ENCODE results near the gene TXNL1.
"Not testable (repeated sequence)": the region's sequence is repeated elsewhere in the genome, so short reads cannot be mapped to it uniquely, and the experiment has no call there.

Gene TXNL1

DNA sequence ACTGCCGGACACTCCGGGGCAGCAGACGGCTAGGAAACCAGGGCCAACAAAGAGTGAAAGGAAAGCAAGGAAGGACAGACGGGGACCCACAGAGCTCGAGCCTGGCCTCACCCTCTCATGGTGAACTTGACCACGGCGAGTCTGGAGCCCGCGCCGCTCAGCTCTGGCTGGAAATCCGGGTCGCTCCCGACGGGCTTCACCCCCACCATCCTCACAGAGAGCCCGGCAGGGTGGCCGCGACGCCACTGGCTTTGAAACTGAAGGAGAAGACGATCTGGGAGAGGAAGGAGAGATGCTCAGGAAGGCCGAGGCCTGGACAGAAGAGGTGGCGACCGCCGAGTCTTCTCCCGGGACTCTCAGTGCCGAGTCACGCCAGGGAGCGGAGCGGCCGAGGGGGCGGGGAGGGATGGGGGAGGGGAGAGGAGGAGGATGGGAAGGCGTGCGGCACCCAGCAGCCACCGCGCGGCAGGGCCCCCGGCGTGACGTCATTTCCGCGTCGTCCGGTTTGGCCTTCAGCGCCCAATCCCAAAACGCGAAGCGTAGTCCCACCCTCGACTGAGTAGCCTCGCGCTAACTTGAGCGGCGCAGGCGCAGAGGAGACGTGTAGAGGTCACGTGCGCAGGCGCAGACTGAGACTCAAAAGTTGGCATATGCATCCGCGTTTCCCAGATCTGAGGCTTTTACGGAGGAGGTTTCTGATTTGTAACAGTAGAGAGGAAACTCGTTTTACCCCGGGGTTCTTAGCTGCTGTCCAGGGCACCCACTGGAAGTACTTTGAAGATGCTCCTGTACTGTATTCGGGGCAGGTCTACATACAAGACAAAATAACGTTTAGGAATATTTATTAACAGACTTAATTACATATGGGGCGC, at the start of gene TXNL1:
Gene TXNL1, minus strand, starts transcription at position 361 of the 872 bp plus-strand sequence. Its CDS starts 152 bp downstream, at position 209.
- DNase-seq (ENCODE audit: low read depth) = peak; percentile 100

DNA sequence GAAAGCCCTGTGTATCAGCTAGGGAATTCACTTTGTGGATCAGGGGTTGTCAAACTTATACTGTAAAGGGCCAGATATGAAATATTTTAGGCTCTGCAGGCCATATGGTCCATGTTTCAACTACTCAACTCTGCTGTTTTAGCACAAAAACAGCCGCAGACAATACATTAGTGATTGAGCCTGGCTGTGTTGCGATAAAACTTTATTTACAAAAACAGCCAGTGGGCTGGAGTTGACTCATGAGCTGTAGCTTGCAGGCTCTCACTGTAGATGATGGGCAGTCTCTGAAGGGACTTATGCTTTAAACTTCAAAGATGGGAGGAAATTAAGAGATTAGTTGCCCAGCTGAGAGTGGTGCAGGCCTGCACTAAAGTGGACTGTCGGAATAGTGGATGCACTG, 45.9 kb upstream of the TXNL1 start:
- DNase-seq (ENCODE audit: low read depth) = no peak

DNA sequence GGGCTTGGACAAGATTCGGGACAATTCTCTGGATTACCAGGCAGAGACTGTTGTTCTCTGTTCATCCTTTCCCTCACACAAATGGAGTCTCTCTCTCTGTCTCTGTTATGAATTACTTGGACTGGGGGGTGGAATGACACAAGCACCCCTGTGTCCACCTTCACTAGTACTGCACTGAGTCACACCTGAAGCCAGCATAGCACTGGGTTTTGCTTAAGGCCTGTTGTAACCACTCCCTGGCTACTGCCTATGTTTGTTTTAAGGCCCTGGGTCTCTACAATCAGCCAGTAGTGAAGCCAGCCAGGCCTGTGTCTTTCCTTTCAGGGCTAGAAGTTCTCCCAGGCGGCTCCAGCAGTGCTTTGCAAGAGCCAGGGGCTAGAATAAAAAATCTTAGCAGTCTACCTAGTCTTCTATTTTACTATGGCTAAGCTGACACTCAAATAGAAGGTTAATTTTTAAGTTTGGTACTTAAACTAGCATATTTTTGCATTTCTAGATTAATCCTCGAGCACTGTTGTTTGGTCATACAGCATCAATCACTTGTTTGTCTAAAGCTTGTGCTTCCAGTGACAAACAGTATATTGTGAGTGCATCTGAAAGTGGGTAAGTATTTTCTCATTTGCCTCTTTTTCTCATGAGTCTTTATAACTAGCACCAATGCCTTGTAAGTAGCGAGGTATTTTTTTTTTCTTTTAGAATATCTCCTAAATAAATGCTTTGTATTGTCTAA, 40.6 kb upstream of the TXNL1 start:
- no peak for DNase-seq (ENCODE audit: low read depth)

DNA sequence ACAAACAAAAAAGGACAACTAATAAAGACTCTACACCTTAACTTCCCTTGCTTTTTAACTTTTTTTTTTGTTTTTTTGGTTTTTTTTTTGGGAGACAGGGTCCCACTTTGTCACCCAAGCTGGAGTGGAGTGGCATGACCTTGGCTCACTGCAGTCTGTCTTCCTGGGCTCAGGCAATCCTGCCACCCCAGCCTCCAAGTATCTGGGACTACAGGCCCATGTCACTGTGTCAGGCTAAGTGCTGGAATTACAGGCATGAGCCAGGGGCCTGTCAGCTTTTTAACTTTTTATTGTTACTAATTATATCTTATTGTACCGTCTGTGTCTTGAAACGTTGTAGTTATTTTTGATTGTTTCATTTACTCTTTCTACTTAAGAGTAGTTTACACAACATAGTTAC, 38.2 kb upstream of the TXNL1 start:
- DNase-seq (ENCODE audit: low read depth) = no peak

DNA sequence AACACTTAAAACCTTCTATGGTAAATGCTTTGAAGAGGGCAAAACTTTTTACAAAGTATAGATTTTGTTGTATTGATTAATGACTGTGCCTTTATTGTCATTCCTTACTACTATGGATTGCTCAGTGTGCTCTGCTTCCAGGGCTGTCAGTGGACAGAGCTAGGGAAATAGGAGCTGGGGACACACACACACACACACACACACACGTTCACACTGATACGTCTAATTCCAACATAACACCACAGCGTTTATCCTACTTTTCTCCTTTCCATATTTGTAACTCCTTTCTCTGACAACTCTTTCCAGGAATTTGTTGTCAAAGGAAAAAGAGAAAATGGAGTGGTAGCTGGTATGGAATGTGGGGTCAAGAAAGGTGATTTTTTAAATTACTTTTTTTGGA, 34.6 kb upstream of the TXNL1 start:
- no peak for DNase-seq (ENCODE audit: low read depth)

DNA sequence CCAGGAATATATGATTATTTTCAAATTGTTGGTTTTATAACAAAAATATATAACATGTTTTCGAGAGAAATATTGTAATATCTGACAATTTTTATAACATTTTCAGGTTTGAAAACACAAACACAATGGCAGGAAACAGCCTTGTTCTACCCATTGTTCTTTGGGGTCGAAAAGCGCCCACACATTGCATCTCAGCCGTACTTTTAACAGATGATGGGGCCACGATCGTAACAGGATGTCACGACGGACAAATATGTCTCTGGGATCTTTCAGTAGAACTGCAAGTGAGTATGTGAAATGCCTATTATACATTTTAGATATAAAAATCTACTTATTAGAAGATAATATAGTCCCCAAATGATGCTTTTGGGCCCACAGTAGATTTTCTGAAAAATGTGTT, 34.0 kb upstream of the TXNL1 start:
- no peak for DNase-seq (ENCODE audit: low read depth)

DNA sequence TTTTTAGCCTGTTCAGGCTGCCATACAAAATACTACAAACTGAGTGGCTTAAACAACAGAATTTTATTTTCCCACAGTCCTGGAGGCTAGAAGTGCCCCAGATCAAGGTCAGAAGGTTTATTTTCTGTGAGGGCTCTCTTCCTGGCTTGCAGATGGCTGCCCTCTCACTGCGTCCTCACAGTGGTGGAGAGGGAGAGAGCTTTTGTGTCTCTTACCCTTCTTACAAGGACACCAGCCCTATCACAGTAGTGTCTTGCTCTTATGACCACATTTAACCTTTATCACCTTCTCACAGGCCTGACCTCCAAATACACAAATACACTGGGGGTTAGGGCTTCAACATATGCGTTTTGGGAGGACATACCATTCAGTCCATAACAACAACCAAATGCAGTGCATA, 24.5 kb upstream of the TXNL1 start:
- DNase-seq (ENCODE audit: low read depth) = no peak

DNA sequence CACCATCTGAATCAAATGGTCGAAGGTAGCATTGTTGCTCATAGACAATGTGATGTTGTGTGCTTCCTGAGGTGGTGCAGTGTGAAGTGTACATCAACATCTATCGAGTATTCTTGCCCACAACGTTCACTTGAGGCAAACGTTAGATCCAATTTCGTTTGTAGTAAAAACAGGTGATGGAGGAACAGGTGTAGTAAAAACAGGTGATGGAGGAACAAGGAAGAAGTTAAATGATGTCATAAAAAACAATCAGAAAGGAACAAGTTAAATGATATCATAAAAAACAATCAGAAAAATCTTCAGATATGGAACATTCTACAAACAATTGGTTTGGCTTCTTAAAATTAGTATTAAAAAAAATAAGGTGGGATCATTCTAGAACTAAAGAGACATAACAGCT, 24.1 kb upstream of the TXNL1 start:
- DNase-seq (ENCODE audit: low read depth) = no peak

DNA sequence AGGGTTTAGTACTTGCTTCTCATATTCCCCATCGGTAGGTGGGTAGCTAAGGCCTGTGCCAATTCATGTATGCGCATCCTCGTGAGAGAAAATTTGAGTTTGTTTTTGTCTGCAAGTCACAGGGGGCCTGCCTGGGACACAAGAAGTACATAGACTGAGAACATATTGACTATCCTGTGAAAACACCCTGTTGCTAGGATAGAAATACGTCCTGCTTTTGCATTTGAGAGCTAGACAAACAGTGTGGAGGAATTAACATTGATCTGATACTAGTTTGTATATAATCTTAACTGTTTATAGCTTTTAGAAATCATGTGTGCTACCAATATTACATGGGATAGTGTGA, 23.6 kb upstream of the TXNL1 start:
- DNase-seq (ENCODE audit: low read depth) = no peak

DNA sequence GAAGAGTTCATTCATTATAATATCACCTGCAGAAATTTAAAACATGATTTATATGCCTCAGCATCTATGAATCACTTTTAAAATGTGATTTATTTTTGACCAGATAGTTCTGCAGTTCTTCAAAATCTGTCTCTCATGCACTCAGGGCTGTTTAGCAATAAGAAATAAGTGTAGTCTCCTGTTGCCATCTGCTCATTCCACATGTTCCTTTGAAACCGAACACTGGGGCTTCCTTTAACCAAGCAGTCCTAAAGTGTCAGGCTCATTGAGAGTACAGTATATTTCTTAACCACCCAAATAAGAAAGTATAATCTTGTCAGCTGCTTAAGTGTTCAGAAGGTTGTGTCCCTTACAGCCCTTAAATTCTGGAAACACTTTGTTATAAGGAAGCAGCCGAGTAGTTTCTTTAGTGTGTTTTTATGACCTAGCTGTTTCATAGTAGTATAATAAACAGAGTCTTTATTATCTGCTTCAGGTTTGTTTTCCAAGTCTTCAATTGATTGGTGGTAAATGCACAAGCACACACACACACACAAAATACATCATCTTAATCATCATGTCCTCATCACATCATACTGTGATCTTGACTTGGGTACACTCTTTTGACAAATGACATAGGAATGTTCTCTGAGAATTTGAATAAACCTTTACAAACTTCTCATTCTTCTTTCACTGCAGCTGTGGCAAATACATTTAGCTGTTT, 23.1 kb upstream of the TXNL1 start:
- DNase-seq (ENCODE audit: low read depth) = no peak

DNA sequence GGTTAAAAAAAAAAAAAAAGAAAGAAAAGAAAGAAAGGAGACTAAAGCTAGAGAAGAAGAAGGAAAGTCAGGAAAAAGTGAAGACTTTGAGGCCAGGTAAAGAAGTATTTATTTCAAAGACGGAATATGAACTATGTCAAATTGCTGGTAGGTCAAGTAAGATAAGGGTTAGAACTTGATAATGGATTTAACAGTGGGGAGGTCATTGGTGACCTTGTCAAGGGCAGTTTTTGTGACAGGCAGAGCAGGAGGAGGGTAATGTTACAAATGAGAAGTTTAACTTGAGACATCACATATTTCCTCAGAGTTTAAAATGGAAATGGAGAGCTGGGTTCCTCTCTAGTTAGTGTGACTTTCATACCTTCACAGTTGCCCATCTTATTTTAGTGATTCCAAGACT, 22.3 kb upstream of the TXNL1 start:
- no peak for DNase-seq (ENCODE audit: low read depth)

DNA sequence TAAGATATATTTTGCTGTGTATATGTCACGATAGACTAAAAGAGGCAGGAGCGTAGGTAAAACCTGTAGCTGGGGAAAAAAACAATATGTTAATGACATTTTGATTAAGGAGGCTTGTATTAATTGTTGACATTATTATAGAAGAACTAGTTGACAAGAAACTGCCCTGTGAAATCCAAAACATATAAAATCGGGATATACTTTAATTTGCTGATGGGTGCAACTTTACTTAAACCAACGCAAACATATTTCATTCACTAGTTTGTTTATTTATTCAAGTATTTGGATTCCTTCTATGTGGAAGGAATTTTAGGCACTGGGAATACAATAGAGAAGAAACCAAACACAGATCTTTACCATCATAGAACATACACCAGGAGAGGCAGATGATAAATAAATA, 20.7 kb upstream of the TXNL1 start:
- no peak for DNase-seq (ENCODE audit: low read depth)

DNA sequence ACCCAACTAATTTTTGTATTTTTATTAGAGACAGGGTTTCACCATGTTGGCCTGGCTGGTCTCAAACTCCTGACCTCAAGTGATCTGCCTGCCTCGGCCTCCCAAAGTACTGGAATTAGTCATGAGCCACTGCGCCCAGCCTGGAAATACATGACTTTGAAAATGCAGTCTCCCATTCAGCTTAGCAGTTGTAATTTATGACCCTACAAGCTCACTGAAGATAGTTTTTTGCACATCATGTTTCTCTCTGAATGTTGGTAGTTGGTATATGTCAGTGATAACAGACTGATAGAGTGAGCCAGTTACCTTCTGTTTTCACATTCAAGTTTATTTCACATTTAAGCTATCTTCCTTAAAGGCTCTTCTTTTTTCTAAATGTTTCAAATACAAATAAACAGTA, 19.9 kb upstream of the TXNL1 start:
- DNase-seq (ENCODE audit: low read depth) = no peak

DNA sequence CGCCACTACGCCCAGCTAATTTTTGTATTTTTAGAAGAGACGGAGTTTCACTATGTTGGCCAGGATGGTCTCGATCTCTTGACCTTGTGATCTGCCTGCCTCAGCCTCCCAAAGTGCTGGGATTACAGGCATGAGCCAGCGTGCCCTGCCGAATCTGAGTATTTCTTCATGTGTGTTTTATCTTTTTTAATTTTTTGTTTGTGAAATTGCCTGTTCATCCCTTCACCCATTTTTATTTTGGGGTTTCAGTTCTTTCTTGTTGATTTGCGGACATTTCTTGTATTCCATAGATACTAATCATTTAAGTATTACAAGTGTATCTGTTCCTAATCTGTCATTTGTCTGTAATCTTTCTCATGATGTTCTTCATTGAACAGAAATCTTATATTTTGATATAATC, 15.9 kb upstream of the TXNL1 start:
- not testable (repeated sequence) for DNase-seq (ENCODE audit: low read depth)

DNA sequence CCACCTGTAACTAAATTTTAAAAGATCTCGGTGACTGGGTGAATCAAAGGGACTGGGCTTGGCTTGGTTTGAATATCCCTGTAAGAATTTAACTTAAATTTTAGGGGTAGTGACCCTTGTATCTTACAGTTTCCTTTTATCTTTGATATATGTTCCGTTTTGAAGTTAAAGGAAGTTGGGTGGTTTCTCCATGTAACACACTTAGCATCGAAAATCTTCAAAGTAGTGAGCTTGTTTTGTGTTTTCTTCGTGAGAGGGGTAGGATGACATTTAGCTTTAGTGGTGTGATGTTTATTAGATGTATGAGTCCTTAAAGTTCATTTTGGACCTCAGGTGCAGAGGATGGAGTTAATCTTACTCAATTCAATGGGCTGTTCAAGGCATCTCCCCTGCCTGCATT, 14.4 kb upstream of the TXNL1 start:
- no peak for DNase-seq (ENCODE audit: low read depth)

DNA sequence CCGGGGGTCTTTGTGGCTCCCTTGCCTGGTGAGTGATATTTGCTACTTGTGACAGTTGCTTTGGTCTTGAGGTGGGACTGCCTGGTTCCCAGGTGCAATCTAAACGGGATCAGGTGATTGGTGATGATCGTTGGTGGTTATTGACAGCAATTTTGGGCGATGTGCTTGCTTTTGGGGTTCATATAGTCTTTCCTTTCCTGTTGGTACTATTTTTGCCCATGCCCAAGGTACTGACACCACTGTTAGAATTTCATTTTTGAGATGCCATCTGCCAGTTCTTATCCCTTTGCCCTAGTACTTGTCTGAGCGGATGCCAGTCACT, 13.3 kb upstream of the TXNL1 start:
- DNase-seq (ENCODE audit: low read depth) = no peak

DNA sequence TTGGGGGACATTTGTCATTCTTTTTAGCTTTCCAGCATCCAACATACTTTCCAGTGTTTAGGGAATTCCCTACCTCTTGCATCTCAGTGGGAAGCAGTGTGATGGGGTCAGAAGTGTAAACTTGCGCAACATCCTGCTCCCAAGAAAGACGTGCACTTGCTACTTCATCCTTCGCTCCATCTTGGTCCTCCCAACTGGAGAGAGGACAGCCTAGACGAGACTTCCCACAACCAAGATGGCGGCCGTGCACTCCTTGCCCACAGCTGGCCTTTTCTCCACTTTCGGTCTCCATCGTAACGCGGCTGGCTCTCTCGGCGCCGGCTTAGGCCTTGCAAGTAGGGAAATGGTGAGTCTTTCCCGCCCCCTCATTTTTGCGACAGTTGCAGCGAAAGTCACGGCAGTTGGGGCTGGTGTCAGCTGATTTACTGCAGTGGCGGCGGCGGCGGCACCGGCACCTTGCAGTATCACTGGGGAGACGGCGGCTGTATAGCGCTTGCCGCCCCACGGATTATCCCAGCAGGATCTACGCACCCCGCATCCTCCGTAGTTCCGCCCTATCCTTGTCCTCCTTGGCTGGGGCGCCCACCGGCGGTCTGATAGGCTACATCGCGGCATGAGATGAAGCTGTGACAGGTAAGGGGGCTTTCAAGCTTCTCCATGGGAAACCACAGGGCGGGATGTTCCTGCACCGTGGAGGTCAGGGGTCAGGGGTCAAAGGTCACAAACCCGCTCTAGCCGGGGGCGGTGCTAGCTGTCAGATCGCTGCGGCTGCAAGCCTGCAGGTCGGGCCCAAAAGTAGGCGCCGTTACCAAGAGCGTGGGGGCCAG, 12.8 kb upstream of the TXNL1 start, which contains the start of gene WDR7:
Gene WDR7, plus strand, starts transcription at position 416 of the 827 bp plus-strand sequence. CDS start 21,157 bp downstream, outside the sequence.
- DNase-seq (ENCODE audit: low read depth) = peak; percentile 95

DNA sequence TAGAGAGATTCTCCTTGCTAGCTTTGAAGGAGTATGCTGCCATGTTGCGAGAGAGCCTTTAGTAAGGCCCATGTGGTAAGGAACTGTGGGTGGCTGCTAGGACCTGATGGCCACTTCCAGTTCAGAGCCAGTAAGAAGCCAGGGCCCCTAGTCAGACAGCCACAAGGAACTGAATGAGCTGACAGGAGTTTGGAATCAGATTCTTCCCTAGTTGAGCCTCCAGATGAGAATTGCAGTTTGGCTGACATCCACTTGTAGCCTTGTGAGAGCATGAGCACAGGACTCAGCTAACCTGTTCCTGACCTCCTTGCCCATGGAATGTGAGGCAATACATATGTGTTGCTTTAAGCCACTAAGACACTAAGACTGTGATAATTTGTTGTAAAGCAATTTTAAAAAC, 11.6 kb upstream of the TXNL1 start:
- DNase-seq (ENCODE audit: low read depth) = no peak

DNA sequence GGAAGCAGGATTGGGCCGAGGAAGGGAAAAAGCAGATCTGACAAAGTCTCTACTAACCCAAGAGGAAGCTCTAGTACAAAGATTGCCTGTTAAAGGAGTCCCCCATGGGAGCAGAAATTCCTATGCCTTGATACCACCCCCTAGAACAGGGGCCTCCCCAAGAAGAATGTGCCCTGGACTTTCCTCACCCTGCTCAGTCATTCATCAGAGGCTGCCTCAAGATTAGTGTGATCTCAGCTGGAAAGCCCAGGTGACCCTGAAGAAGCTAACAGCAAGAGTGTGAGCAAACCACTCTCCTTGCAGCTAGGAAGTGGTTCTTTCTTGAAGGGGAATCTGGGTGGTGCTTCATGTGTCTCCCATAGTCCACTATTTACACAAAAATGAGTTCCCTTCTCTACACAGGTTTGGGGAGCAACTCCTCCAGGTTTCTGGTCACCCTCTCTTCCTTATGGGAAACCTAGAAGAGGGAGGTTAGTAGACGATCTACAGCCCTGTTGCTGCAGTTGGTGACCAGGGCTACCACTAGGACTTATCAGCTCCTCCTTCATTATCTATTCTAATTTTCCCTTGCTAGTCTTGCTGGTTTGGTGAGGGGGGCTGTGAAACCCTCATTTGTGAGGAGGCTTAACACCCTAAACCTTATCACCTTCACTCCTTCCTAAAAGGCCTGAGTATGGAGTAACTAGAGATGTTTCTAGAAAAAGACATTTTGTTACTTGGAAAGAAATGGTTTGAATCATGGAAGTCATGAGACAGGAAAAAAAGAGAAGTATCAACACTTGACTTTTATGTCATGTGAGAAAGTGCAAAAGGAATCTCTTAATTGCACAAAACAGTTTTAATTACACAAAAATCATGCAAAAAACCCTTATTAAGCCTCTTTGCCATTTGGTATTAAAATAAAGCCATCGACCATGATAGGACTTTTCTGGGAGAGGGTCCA, 9.8 kb upstream of the TXNL1 start:
- DNase-seq (ENCODE audit: low read depth) = no peak

DNA sequence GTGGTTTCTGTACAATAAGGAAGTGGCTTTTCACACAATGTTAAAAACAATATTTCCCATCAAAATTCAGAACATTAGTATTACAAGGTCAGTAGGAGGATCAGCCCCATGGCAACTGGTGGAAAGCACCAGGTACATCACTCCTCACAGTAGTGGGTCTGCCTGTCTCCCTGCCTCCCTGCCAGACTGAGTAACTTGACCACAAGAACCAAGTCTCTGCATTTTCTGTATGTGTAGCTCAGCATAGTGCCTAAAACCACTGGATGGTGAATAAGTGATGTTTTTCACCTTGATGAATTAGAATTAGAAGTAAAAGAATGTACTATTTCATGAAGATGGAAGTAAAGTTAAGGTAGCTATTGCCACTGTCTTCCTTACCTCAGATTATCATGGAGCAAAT, 8.7 kb upstream of the TXNL1 start:
- DNase-seq (ENCODE audit: low read depth) = no peak

DNA sequence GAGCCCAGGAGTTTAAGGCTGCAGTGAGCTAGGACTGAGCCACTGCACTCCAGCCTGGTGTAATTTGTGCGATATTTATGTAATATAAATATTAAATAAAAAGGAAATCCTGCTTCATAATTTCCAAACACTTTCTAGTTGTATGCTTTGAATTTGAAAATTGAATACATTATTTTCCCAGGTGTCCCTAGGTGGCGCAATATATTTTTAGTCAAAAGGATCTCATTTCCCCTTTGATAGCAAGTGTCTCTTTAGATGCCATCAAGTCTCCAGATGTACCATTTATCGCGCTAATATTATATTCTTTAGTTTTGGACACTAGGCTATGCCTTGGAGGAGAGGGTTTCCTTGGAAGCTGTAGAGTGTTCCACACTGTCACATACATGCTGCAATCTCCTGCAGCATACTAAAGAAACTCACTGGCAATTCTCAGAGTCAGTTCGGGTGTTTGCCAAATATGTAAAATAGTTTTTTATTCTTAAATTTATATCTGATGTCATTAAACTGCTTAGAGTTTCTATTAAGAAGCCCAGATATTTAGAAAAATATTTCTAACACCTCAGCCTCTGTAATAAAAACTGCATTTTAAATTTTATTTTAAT, 7.1 kb upstream of the TXNL1 start:
- no peak for DNase-seq (ENCODE audit: low read depth)
